GM12878 (cell line): ENCODE results near the gene SLC6A7.

Experiments
- CTCF ChIP-seq, 3 experiments: IDR thresholded peaks in 2 of 3; conservative IDR thresholded peaks in 1 of 3; 2 replicates each; pipeline ENCODE4 v1.5.1; 2011; ENCODE audit warnings: low read depth in 3 of 3, low read length in 3 of 3, mild to moderate bottlenecking in 3 of 3, control low read depth in 2 of 3, moderate library complexity in 2 of 3, inconsistent platforms in 1 of 3, mixed read lengths in 1 of 3; ENCODE audit not compliant: control insufficient read depth in 2 of 3, insufficient read depth in 1 of 3; ENCODE audit errors: extremely low read depth in 1 of 3
- EZH2 ChIP-seq: IDR thresholded peaks from 2 replicates; pipeline ENCODE4 v1.6.1; 2012; ENCODE audit warnings: low read depth, mild to moderate bottlenecking, control low read depth, inconsistent platforms, low read length, borderline replicate concordance; ENCODE audit not compliant: control insufficient read depth
- HCFC1 ChIP-seq: fragments of 150-350 bp; IDR thresholded peaks from 2 replicates; pipeline ENCODE4 v1.6.1; 2014; ENCODE audit warnings: low read length
- MEF2A ChIP-seq: IDR thresholded peaks from 2 replicates; pipeline ENCODE4 v1.6.1; 2011; ENCODE audit warnings: low read depth, mild to moderate bottlenecking, low read length, moderate library complexity; ENCODE audit not compliant: insufficient read depth
- MEF2B ChIP-seq: fragments of 450-650 bp; IDR thresholded peaks from 2 replicates; pipeline ENCODE4 v1.6.1; 2018; ENCODE audit warnings: mild to moderate bottlenecking, moderate library complexity; ENCODE audit not compliant: partially characterized antibody, poor library complexity, severe bottlenecking
- NR2C2 ChIP-seq: IDR thresholded peaks from 2 replicates; pipeline ENCODE4 v1.6.1; 2011; ENCODE audit warnings: borderline replicate concordance, low read depth; ENCODE audit not compliant: control insufficient read depth, insufficient read length
- POLR2A ChIP-seq: IDR thresholded peaks from 2 replicates; pipeline ENCODE4 v1.6.1; 2011; ENCODE audit warnings: low read depth, mild to moderate bottlenecking, low read length
- POLR2AphosphoS5 ChIP-seq: IDR thresholded peaks from 2 replicates; pipeline ENCODE4 v1.6.1; 2011; ENCODE audit warnings: mild to moderate bottlenecking, low read length, inconsistent platforms
- SKIL ChIP-seq: fragments of 450-650 bp; IDR thresholded peaks from 2 replicates; pipeline ENCODE4 v1.6.1; 2017; ENCODE audit warnings: mild to moderate bottlenecking, low read depth, inconsistent platforms; ENCODE audit not compliant: poor library complexity, severe bottlenecking
- STAT1 ChIP-seq: fragments of 450-650 bp; conservative IDR thresholded peaks from 2 replicates; pipeline ENCODE4 v1.6.1; 2014; ENCODE audit warnings: antibody characterized with exemption, mild to moderate bottlenecking

DNA sequence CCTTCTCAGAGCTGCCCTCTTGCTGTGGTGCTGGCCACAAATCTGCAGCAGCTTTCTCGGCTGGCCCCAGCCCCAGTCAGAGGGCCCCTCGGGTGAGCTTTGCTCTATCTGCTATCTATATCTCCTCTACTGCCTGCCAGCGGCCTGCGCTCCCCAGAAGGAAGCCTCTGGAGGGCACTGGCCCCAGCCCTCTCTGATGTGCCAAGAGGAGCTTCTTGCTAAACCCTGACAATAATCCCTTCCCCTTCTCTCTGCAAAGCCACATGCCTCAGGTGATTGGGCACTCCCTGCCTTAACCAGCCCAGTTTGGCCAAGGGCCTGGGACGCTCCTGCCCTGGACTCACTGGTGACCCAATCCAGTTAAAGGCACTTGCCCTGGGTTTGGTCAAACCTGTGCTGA lies 57.0 kb downstream of the SLC6A7 start:
- no peak for TF ChIP-seq POLR2AphosphoS5
- no peak for TF ChIP-seq CTCF (IDR thresholded peaks at IDR 0.05 in 2 of 3, conservative IDR thresholded peaks at IDR 0.05 in 1 of 3; ENCODE audit: control insufficient read depth in 2 of 3, extremely low read depth in 1 of 3, insufficient read depth in 1 of 3, low read depth in 3 of 3, low read length in 3 of 3)
- TF ChIP-seq NR2C2, result no peak
- no peak for TF ChIP-seq SKIL
- no peak for TF ChIP-seq POLR2A
- TF ChIP-seq MEF2B, result no peak
- TF ChIP-seq STAT1, result no peak
- TF ChIP-seq EZH2, result no peak
- no peak for TF ChIP-seq MEF2A
- TF ChIP-seq HCFC1, result no peak
